GM18517 (cell line): ENCODE results near the gene KCNIP3.
"Not testable (repeated sequence)": the region's sequence is repeated elsewhere in the genome, so short reads cannot be mapped to it uniquely, and the experiment has no call there.

Experiments
- ATAC-seq: cut with Tn5 transposase; IDR thresholded peaks from one replicate; pipeline ENCODE4 v1.9.1; 2021; ENCODE audit warnings: mild to moderate bottlenecking, moderate library complexity; ENCODE audit not compliant: unreplicated experiment

Gene KCNIP3

GRCh38 chr2:95382686-95383634, 85.8 kb downstream of the KCNIP3 start:
- no peak for ATAC-seq

DNA sequence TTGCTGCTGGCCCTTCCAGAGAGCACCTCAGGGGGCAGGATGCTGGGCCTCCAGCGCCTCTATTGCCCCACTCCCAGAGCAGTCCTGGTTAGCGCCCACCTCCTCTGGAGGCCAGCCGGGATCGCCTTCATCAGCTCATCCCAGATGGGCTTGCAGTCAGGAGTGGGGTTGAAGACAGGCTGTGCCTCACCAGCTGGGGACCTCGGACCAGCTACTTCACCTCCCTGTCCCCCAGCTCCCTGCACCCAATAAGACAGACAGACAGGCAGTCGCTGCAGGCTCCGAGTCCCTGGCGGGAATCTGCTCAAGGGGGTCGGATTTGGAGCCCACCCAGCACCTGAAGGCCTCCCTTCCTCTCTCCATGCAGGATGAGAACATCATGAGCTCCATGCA, 86.5 kb downstream of the KCNIP3 start:
- no peak for ATAC-seq

DNA sequence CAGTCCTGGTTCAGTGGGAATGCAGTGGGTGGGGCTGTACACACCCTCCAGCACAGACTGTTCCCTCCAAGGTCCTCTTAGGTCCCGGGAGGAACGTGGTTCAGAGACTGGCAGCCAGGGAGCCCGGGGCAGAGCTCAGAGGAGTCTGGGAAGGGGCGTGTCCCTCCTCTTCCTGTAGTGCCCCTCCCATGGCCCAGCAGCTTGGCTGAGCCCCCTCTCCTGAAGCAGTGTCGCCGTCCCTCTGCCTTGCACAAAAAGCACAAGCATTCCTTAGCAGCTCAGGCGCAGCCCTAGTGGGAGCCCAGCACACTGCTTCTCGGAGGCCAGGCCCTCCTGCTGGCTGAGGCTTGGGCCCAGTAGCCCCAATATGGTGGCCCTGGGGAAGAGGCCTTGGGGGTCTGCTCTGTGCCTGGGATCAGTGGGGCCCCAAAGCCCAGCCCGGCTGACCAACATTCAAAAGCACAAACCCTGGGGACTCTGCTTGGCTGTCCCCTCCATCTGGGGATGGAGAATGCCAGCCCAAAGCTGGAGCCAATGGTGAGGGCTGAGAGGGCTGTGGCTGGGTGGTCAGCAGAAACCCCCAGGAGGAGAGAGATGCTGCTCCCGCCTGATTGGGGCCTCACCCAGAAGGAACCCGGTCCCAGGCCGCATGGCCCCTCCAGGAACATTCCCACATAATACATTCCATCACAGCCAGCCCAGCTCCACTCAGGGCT, 87.9 kb downstream of the KCNIP3 start:
- no peak for ATAC-seq

GRCh38 chr2:95385570-95385984, 88.4 kb downstream of the KCNIP3 start:
- no peak for ATAC-seq

DNA sequence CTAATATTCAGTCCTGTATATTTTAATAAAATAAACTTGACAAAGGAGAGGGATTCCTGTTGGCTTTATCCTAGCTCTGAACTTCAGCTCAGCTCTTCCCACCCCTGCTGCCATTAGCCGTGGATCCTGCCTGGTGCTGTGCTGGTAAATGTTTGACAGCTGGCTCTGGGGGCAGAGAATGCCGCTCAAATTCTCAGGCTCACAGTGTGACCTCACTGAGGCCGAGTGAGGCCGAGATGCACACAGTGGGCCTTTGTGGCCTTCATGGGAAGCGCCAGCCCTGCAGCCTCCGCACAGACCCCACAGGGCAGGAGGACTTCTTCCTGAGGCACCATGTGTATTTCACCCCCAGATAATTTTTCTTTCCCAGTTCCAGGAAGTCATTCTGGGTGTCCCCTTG, 88.9 kb downstream of the KCNIP3 start:
- no peak for ATAC-seq

- ATAC-seq: no peak
Observed at GRCh38 chr2:95387358-95387757, 90.2 kb downstream of the KCNIP3 start.

DNA sequence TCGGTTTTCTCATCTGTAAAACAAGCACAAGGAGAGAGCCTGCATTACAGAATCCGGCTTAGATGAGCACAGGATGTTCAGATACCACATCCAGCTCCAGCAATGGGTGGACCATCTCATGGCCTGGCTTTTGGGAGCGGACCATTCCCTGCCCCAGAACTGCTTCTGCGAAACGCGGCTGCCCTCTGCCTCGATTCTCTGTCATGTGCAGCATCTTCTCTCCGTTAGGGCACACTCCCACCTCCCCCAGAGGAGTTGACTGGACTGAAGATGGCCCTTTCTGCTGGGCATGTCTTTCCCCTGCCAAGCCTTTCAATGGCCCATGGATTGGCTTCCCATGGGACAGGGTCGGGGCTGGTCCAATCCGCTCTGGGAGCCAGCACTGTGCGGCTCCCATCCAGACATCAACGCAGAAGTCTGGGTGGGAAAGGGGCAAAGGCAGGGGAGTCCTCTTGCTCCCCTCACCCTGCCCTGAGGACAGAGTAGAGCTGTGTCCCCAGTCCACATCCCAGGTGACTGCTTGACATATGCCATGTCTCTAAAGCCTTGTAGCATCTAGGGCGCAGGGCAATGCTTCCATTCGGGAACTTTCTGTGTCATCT, 91.0 kb downstream of the KCNIP3 start:
- ATAC-seq: no peak

GRCh38 chr2:95388856-95389244, 91.7 kb downstream of the KCNIP3 start:
- ATAC-seq: no peak

GRCh38 chr2:95389245-95390119, 92.3 kb downstream of the KCNIP3 start:
- no peak for ATAC-seq

GRCh38 chr2:95390272-95390880, 93.2 kb downstream of the KCNIP3 start:
- no peak for ATAC-seq

DNA sequence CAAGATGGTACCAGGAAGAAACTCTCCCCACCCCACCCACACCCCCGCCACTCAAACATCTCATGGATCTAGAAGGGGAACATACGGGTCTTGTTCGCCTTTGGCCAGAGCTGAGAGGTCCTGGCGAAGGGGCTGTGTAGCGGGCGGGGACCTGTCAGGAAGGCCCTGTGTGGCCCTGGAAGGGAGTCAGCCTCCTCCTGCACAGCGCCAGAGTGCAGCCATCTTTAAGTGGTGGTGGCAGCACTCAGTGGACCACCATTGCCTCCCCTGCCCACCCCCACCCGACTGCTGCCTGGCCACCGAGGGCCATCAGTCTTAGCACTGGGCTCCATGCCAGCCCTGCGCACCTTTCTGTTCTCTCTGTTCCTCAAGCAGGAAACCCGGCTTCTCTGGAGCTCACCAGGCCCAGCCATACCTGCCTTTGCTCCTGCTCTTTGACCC, 93.8 kb downstream of the KCNIP3 start:
- ATAC-seq: no peak

DNA sequence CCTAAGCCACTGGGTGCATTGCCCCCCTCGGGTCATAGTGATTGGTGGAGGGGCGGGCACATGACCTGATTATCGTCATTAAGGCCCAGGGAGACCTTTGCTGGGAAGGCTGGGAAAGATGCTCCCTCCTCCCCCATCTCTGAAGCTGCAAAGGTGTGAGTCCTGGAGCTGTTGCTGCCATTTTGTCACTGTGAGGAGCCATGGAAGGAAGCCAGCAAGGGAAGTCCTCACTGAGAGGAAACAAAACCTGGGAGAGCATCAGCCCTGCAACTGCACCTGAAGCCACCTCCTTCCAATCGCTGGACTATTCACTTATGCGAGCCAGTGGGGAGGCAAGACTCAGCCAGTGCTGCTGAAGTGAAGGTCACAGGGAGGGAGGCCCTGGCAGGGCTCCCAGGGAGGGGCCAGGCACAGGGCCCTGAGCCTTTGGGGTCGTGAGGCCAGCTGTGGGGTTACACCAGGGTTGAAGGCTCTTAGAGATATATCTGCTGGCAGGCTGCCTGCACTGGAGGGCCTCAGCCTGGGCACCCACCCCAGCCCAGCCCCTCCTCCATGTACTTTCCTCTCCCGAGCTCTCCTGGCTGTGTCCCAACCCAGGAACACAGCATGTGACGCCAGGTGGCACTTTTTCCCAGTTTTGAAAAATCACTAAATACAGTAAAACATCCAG, 94.6 kb downstream of the KCNIP3 start:
- no peak for ATAC-seq

DNA sequence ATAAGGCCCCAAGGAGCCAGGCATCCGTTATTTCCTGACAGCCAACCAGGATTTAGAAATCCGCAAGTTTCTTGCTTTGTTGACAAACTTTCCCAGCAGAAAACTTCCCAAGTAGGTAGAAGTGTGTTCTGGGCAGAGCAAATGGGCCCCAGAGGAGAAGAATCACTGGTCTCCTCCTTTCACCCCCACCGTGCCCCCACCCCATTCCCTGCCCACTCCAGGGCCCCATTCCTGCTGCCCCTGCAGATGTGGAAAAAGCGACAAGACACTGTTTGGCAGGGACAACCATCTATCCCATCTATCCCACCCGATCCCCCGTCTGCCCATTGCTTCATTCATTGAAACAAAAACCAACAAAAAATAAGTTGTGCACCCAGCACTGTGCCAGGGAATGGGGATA, 95.2 kb downstream of the KCNIP3 start:
- no peak for ATAC-seq

DNA sequence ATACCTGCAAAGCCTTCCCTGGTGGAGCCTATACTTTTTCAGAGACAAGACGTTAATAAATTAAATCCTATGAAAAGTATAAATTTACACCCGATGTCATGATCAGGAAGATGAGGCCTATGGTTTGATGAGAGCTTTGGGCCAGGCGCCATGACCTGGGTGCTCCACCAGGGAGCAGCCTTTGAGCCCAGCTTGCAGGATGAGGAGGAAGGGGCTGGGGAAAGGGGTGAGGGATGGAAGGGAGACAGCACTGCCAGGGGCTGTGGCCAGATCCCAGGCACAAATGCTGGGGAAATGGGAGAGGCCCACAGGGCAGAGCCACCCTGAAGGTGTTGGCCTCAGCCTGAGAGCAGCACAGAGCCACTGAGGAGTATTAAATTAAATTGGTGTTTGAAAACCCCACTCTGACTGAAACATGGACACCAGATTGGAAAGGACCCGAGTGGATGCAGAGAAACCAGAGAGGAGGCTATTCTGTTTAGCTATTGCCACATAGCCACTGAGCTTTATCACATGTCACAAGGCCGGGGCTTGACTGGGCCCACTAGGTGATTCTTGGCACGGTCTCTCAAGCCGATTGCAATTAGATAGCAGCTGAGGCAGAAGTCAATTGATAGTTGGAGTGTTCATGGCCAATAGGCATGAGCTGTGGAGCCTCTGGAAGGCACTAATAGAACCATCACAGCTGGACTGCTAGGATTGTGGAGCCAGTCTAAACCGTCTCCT, 95.7 kb downstream of the KCNIP3 start:
- ATAC-seq: no peak

GRCh38 chr2:95393901-95394300, 96.8 kb downstream of the KCNIP3 start:
- no peak for ATAC-seq

DNA sequence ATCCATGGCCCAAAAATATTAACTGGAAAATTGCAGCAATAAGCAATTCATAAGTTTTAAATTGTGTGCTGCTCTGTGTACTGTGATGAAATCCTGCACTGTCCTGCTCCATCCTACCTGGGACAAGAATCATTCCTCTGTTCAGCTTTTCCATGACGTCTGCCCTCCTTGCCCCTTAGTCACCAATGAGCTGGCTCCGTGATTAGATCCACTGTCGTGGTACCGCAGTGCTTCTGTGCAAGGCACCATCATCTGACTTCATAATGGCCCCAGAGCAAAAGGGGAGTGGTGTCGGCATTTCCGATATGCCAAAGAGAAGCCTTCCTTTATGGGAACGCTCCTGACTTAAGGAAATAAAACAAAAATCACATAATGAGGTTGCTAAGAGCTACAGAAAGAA, 101.9 kb downstream of the KCNIP3 start:
- ATAC-seq: no peak

DNA sequence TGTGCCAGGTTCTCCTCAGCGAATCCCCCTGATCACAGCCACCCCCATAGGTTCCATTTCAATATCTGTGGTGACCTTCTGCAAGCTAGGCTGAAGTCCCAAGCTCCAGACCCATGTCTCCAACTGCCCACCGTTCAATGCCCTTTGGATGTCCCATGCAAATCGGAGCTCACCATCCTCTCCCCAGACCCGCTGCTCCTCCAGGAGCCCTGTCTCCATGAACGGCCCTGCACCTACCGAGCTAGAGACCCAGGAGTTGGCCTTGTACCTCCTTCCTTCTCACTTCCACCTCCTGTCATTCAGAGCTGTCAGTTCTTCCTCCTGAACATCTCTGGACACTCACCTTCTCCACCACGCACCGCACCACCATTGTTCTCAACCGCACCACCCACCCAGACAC, 104.3 kb downstream of the KCNIP3 start:
- ATAC-seq: no peak

GRCh38 chr2:95402004-95402369, 104.8 kb downstream of the KCNIP3 start:
- not testable (repeated sequence) for ATAC-seq
